NCI-H1105 (cell line): ENCODE data around the gene OR2G2.

ENCODE experiments used
- DNase-seq: peaks from one replicate; lab custom pipeline; 2025; lab: John Stamatoyannopoulos, UW

The OR2G2 gene, protein sequence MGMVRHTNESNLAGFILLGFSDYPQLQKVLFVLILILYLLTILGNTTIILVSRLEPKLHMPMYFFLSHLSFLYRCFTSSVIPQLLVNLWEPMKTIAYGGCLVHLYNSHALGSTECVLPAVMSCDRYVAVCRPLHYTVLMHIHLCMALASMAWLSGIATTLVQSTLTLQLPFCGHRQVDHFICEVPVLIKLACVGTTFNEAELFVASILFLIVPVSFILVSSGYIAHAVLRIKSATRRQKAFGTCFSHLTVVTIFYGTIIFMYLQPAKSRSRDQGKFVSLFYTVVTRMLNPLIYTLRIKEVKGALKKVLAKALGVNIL

DNA sequence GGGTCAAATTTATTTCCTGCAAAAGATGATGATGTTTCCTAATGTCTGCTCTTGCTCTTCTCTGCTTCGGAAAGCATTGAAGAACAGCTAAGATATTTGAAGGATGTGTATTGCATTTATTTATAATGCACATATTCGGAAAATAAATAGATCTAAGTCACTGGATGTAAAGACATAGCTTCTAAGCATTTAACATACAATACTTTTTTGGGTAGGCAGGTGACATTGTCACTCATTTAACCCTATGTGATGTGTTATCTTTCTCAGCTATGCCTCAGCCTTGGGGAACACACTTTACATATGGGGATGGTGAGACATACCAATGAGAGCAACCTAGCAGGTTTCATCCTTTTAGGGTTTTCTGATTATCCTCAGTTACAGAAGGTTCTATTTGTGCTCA lies at the start of gene OR2G2:
TSS of gene OR2G2 (plus strand) at position 301 of the 400 bp plus-strand sequence. CDS start at position 301, 0 bp downstream.
- no peak for DNase-seq

- no peak for DNase-seq
Measured at GRCh38 chr1:247538561-247538960, 49.6 kb upstream of the OR2G2 start.

DNA sequence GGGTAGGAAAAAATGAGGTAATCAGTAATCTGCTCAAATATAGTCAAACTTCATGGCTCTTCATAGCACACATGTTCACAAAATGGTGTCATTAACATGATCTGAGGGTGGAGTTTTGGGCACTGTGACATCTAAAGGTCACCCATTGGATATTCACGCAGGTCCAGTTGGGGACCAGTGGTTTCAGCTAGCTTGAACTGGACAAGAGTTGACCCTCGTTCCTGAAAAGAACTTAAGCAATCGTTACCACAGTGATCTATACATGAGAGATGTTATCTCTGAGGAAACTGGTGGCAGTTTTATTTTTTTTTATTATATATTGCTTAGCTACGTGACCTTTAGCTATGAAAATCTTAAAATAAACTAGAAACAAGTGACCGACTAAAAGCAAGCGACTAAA lies 48.9 kb upstream of the OR2G2 start:
- no peak for DNase-seq

DNA sequence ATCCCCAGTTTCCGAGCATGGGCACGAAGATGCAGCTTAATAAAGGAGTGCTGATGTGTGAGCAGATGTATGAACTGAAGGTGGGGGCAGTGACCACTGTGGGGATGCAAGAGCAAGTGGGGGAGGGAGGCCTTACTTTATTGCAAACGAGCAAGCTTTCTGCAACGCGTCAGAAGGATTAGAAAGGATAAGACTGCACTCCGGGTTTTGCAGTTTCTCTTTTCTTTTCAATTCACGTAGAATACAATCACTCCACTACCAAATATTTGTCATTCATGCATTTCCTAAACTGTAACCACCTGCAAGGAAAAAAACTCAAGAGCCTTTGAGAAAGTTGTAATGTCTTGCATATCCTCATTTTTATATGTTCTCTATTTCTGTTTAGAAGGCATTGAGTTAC lies 47.6 kb upstream of the OR2G2 start:
- DNase-seq, result no peak

GRCh38 chr1:247542811-247543210 lies 45.3 kb upstream of the OR2G2 start:
- DNase-seq, result no peak

GRCh38 chr1:247548092-247548491 lies 40.1 kb upstream of the OR2G2 start:
- DNase-seq, result no peak

- DNase-seq, result no peak
Measured at GRCh38 chr1:247548769-247549182, 39.4 kb upstream of the OR2G2 start, which contains the start of gene GCSAML. Gene GCSAML (plus strand): TSS chr1:247549134. CDS start chr1:247549192, 58 bp downstream.

DNA sequence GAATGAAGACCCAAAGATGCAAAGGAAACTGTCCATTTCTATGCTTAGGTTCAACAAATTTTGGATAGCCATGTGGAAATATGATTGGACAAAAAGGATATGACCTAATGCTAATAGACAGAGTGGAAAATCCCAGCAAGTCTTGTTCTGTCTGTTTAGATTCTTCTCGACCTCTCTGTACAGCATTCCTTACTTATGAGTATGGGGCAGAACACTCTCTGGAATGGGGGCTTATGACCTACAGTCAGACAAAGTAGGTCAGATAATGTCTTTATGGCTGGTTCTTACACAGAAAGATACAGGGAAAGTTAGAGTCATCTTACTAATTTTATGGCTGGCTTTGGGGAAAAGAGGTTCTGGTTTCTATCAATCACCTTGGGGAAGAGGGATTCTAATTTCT lies 36.4 kb upstream of the OR2G2 start:
- DNase-seq, result no peak

- DNase-seq, result no peak
Measured at GRCh38 chr1:247552231-247552630, 35.9 kb upstream of the OR2G2 start.

DNA sequence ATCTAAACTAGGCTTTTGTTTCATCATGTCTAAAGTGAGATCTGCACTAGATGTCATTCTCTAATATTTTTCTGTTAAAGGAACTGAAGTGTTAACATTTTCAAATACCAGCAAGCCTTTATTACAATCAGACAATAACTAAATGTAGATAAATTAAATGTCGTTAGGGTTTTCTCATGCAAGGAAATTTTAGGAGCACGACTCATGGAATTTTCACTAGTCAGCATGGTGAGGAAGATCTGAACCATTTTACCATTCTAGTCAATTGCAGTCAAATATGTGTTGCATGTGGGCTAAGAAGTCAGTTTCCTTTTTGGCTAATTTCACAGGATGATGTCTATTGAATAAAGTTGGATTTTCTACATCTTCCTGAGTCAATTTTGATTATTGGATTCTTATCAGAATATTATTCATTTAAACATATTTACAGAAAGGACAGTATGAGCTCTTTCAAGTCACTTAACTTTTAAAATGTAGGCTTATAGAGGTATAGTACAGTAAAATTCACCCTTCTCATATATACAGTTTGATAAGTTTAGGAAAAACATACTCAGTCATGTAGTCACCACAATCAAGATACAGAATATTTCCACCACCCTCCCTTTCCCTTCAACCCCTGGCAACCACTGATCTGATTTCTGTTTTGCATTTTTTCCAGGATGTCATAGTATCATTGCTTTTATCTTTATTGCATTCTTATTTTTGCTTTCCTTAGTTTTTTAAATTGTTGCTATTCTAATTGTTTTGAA lies 30.1 kb upstream of the OR2G2 start:
- no peak for DNase-seq

GRCh38 chr1:247561711-247562110 lies 26.4 kb upstream of the OR2G2 start:
- DNase-seq, result no peak

GRCh38 chr1:247562198-247562597 lies 26.0 kb upstream of the OR2G2 start:
- DNase-seq, result no peak

DNA sequence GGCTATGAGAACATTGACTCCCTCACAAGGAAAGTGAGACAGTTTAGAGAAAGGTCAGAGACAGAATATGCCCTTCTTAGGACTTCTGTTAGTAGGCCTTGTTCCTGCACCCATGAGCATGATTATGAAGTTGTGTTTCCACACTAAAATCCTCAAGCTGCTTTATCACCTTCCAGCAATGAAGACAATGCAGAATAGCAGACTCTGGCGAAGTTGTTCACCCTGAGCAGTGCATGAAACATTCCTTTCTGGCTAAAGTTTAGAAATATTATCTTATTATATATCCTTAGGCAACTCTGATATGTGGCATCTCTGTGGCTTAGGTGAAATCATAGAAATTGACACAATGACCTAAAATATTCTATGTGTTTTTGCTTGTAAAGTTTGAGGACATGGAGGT lies 13.9 kb upstream of the OR2G2 start:
- no peak for DNase-seq

- DNase-seq, result no peak
Measured at GRCh38 chr1:247574664-247575063, 13.5 kb upstream of the OR2G2 start.

- no peak for DNase-seq
Measured at GRCh38 chr1:247576514-247576913, 11.6 kb upstream of the OR2G2 start.

GRCh38 chr1:247578946-247579460 lies 9.2 kb upstream of the OR2G2 start:
- no peak for DNase-seq

DNA sequence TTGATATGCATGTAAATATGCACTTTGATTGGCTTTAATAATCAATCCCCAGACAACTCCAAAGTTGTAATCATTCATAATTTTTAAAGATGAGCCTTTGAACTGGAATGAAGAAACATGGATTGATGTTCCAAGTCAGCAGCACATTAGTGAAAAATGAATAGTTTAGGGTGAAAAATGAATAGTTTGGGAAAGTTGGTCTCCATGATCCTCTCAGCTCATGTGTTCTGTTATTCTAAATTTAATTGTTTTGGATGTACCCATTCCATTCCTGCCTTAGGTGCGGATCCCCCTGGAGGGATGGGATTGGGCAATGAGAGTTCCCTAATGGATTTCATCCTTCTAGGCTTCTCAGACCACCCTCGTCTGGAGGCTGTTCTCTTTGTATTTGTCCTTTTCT lies 17.1 kb downstream of the OR2G2 start, which contains the start of gene OR2G3:
TSS of gene OR2G3 (plus strand) at position 301 of the 400 bp plus-strand sequence. CDS start at position 301, 0 bp downstream.
- no peak for DNase-seq

DNA sequence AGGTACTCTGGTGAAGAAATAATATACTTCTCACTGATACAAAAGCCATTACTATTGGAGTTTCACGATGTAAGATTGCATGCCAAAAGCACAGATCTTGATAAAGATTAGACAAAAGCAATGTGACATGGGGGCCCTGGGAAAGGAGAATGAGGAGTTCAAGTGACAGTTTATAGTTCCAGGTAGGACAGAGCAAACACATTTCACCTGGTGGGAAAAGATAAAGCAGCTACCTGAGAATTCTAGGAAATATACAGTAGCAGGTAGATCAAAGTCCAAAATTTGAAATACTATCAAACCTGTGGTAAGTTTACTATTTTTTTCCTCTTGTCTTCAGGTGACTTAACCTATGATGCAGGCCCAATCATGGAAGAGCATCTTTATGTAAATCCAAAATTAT lies 25.2 kb downstream of the OR2G2 start:
- DNase-seq, result no peak

GRCh38 chr1:247614625-247615024 lies 26.5 kb downstream of the OR2G2 start:
- DNase-seq, result no peak

GRCh38 chr1:247627951-247628350 lies 39.8 kb downstream of the OR2G2 start:
- no peak for DNase-seq

GRCh38 chr1:247638011-247638410 lies 49.9 kb downstream of the OR2G2 start:
- DNase-seq, result no peak

DNA sequence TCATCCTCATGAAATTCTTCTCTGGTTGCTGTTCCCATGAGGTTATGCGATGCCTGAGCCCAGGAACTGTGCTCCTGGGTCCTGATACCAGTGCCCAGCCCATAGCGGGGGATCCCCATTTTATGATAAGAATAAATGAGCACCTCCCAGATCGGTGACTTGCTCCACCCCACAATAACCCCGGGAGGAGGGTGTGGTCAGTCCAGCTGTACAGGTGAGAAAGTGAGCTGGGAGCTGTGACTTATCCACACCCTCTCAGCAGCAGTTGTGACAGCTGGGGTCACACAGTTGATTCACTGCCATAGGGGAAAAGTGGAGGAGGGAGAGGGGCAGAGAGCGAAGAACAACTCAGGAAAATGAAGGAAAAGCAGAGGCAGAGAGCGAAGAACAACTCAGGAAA lies 50.6 kb downstream of the OR2G2 start:
- DNase-seq, result no peak
